Prostate gland (tissue), 2 donors: ENCODE measurements around the gene CCNJL. TPM values are rescaled to one million over a fixed set of nuclear protein-coding genes. Genes with fewer than 3 reads are reported as not detected.
"Not testable (repeated sequence)": the region's sequence is repeated elsewhere in the genome, so short reads cannot be mapped to it uniquely, and the experiment has no call there.

Experiments used
- DNase-seq: peaks from one replicate; pipeline ENCODE4 v3.0.0-alpha.2; 2019; ENCODE audit warnings: low spot score
- H3K27ac ChIP-seq, 2 donors: fragments of 200-600 bp; sonication (generic); 2 replicates each; pipeline ENCODE4 v1.5.1; 2017 to 2019
- H3K27me3 ChIP-seq: fragments of 200-600 bp; sonication (generic); replicated peaks from 2 replicates; pipeline ENCODE4 v1.5.1; 2019; ENCODE audit not compliant: insufficient read depth
- H3K36me3 ChIP-seq, 2 donors: fragments of 200-600 bp; sonication (generic); 1 replicate in 1 of 2; 2 replicates in 1 of 2; pipeline versions ENCODE4 v1.5.1 to v1.8.1; 2017 to 2019
- H3K4me1 ChIP-seq: fragments of 200-600 bp; sonication (generic); replicated peaks from 2 replicates; pipeline ENCODE4 v1.5.1; 2019
- H3K4me3 ChIP-seq, 2 donors: fragments of 200-600 bp; sonication (generic); 2 replicates each; pipeline ENCODE4 v1.5.1; 2017 to 2019
- H3K9me3 ChIP-seq: fragments of 200-600 bp; sonication (generic); 2 replicates; pipeline ENCODE4 v1.5.1; 2017
- CTCF ChIP-seq, 4 experiments: fragments of 200-600 bp in 2 of 4; fragments of 450-650 bp in 2 of 4; sonication (generic) in 2 of 4; IDR thresholded peaks; 1 replicate in 3 of 4; 2 replicates in 1 of 4; pipeline ENCODE4 v1.5.1; 2016 to 2019; ENCODE audit warnings: antibody characterized with exemption in 4 of 4, mild to moderate bottlenecking in 2 of 4, moderate library complexity in 2 of 4
- POLR2A ChIP-seq: fragments of 450-650 bp; IDR thresholded peaks from one replicate; pipeline ENCODE4 v1.6.1; 2016; ENCODE audit warnings: antibody characterized with exemption, mild to moderate bottlenecking
- POLR2AphosphoS5 ChIP-seq: sonication (generic); formaldehyde crosslinking; IDR thresholded peaks from one replicate; pipeline ENCODE4 v1.6.1; 2017; ENCODE audit warnings: antibody characterized with exemption
- whole genome bisulfite sequencing: methylation state at CpG from one replicate; pipeline ENCODE4 v1.1.5; 2018; 5-methylcytosine and 5-hydroxymethylcytosine counted together
- intact Hi-C: fragments of 100-400 bp; cut with DNase I; formaldehyde crosslinking; loops from one replicate; pipeline ENCODE4 v1.14.2; 2022
- total RNA-seq, 2 donors: library from RNA; depleted of rRNA; stranded (reverse); fragments of >200 nt; gene quantifications; one replicate each; pipeline ENCODE4 v1.1.0, GENCODE V29; 2016

The CCNJL gene
- total RNA-seq, 2 donors from 2014 or later: 4.1 to 26.7 TPM

- 92% methylated on average over 17 of the region's 17 CpGs for WGBS
- Histone ChIP-seq H3K9me3 (no peaks in the 10 kb centered on the region), H3K36me3 (no peaks in the 10 kb centered on the region), H3K4me1 (no peaks in the 10 kb centered on the region), H3K27ac (no peak overlapping the region), H3K4me3 (no peak overlapping the region), H3K27me3 (no peaks in the 10 kb centered on the region)
- intact Hi-C loops: no loop called here
- no peak for DNase-seq
- no peak for TF ChIP-seq POLR2A
- TF ChIP-seq CTCF (IDR thresholded peaks at IDR 0.05): no peak
- no peak for TF ChIP-seq POLR2AphosphoS5
These were observed 58.9 kb downstream of the CCNJL start for GRCh38 chr5:160253441-160253840.

GRCh38 chr5:160252916-160253315, 59.4 kb downstream of the CCNJL start:
- 90% methylated on average over 9 of the region's 9 CpGs for WGBS
- DNase-seq: no peak
- Histone ChIP-seq H3K27me3 (no peaks in the 10 kb centered on the region), H3K4me1 (no peaks in the 10 kb centered on the region), H3K9me3 (no peaks in the 10 kb centered on the region), H3K27ac (no peak overlapping the region), H3K36me3 (no peaks in the 10 kb centered on the region), H3K4me3 (no peak overlapping the region)
- intact Hi-C loops: no loop called here
- no peak for TF ChIP-seq POLR2AphosphoS5
- TF ChIP-seq CTCF (IDR thresholded peaks at IDR 0.05): no peak
- TF ChIP-seq POLR2A: no peak

- Histone ChIP-seq H3K27ac (no peak overlapping the region), H3K4me3 (no peak overlapping the region)
- 90% methylated on average over 14 of the region's 14 CpGs for WGBS
These were observed 60.8 kb downstream of the CCNJL start for GRCh38 chr5:160251406-160252155.

GRCh38 chr5:160250826-160251225, 61.5 kb downstream of the CCNJL start:
- Histone ChIP-seq H3K36me3 (no peaks in the 10 kb centered on the region), H3K9me3 (no peaks in the 10 kb centered on the region), H3K27ac (no peak overlapping the region), H3K27me3 (no peaks in the 10 kb centered on the region), H3K4me1 (no peaks in the 10 kb centered on the region), H3K4me3 (no peak overlapping the region)
- WGBS: 96% methylated on average over 2 of the region's 2 CpGs
- intact Hi-C loops: no loop called here
- DNase-seq: no peak
- no peak for TF ChIP-seq POLR2A
- no peak for TF ChIP-seq CTCF (IDR thresholded peaks at IDR 0.05)
- TF ChIP-seq POLR2AphosphoS5: no peak

More at GRCh38 chr5:160251406-160252155, 60.8 kb downstream of the CCNJL start:
- intact Hi-C loops: no loop called here
- Histone ChIP-seq H3K9me3 (no peaks in the 10 kb centered on the region), H3K36me3 (no peaks in the 10 kb centered on the region), H3K27me3 (no peaks in the 10 kb centered on the region), H3K4me1 (no peaks in the 10 kb centered on the region)
- DNase-seq: no peak
- TF ChIP-seq POLR2AphosphoS5 (no peak), CTCF (IDR thresholded peaks at IDR 0.05) (no peak), POLR2A (no peak)

- no peaks in the 10 kb centered on the region for H3K9me3 ChIP-seq
- no peaks in the 10 kb centered on the region for H3K36me3 ChIP-seq
- WGBS: 95% methylated on average over 5 of the region's 5 CpGs
- no peak for DNase-seq
- intact Hi-C loops: no loop called here
- no peak overlapping the region for H3K4me3 ChIP-seq
- no peak for TF ChIP-seq POLR2A
- TF ChIP-seq CTCF (IDR thresholded peaks at IDR 0.05): no peak
- no peak for TF ChIP-seq POLR2AphosphoS5
- H3K4me1 ChIP-seq: no peaks in the 10 kb centered on the region
- H3K27ac ChIP-seq: no peak overlapping the region
- H3K27me3 ChIP-seq: no peaks in the 10 kb centered on the region
These were observed 62.1 kb downstream of the CCNJL start for GRCh38 chr5:160250226-160250625.

GRCh38 chr5:160249570-160249969, 62.8 kb downstream of the CCNJL start:
- H3K27me3 ChIP-seq, H3K36me3 ChIP-seq, H3K27ac ChIP-seq, H3K4me1 ChIP-seq, H3K9me3 ChIP-seq, H3K4me3 ChIP-seq, intact Hi-C loops, DNase-seq: not testable (repeated sequence)
- 100% methylated on average over 1 of the region's 1 CpG for whole genome bisulfite sequencing
